ENCODE results near the gene HCN2. TPM values are rescaled to one million over a fixed set of nuclear protein-coding genes. Genes with fewer than 3 reads are reported as not detected.
A peak's percentile ranks its signal among the peaks of the same experiment; 100 is the strongest.

HCN2 gene
- total and polyA plus RNA-seq, 9 of the 15 experiments (the other 6 are each of a cell fraction or from before 2014, with no cell fraction given): 0.29 to 4.2 (median 0.82) TPM; not detected in 2

DNA sequence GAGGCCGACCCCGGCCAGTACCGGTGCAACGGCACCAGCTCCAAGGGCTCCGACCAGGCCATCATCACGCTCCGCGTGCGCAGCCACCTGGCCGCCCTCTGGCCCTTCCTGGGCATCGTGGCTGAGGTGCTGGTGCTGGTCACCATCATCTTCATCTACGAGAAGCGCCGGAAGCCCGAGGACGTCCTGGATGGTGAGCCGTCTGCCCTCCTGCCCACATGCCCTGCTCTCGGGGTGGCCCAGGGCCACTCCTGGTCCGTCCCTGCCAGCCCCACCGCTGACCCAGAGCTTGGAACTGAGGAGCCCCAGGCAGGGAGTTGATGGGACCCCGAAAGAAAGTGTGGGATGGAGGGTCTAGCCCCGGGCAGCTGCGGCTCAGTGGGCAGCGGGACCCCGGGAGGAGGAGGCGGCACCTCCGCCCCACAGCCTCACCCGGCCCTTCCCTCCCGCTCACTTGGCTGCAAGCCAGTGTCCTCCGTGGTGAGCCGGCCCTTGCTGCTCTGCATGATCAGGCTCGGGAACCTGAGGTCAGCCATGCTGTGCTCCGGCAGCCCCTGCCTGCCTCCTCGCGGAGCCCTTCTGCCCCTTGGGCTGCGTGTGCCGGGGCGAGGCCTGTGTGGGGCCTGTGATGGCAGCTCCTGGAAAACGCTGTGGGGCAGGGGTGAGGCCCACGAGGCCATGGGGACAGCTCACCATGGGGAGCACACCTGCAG, 8.1 kb upstream of the HCN2 start:
- intact Hi-C loops (cut with micrococcal nuclease): loop anchor here (10.0 kb wide), 2 partner anchors 47 to 153 kb away; partner anchors contain the start of gene CDC34
- no peak overlapping the region for H2AFZ ChIP-seq (ENCODE audit: low read depth, low read length)
- H3K4me1 ChIP-seq (replicated peaks in 1 of 2; ENCODE audit: control insufficient read depth in 2 of 2, insufficient read depth in 2 of 2, low read length in 2 of 2): peaks cover 3 to 94% of the 10 kb centered on the region in 2 experiments; a peak in 3 of 5 replicates
- peaks cover 66% of the 10 kb centered on the region; the same call in 2 of the 3 replicates for H3K36me3 ChIP-seq (ENCODE audit: control insufficient read depth, insufficient read depth, low read length)
- CTCF ChIA-PET (ENCODE audit: low intra/inter-chr PET ratio): no interaction called here
- H3K27me3 ChIP-seq (ENCODE audit: control insufficient read depth in 2 of 2, insufficient read depth in 2 of 2, low read length in 2 of 2): no peaks in the 10 kb centered on the region
- FAIRE-seq (no peak), DNase-seq (ENCODE audit: extremely low read depth in 1 of 4, low spot score in 3 of 4) (peak in 1 of 4 experiments; percentile 20), ATAC-seq (no peak)
- H4K20me1 ChIP-seq (replicated peaks; ENCODE audit: control insufficient read depth, insufficient read depth, low read length): peaks cover 54% of the 10 kb centered on the region
- no peak overlapping the region for H3K4me3 ChIP-seq
- peaks cover 4% of the 10 kb centered on the region for H3K9me1 ChIP-seq (ENCODE audit: control insufficient read depth, insufficient read depth, low read length)
- no peak overlapping the region; a peak in 1 of 4 replicates for H3K9ac ChIP-seq (ENCODE audit: insufficient read depth in 1 of 2, low read depth in 2 of 2, low read length in 2 of 2)
- no peak overlapping the region for H3K27ac ChIP-seq (ENCODE audit: extremely low read depth, low read depth, low read length)
- H3K4me2 ChIP-seq (ENCODE audit: insufficient read depth, low read length): no peak overlapping the region
- in situ Hi-C loops (cut with MboI): no loop called here
- no peak for TF ChIP-seq BRCA1 (IDR thresholded peaks at IDR 0.05)
- no peak for TF ChIP-seq BRCA1 (CRISPR knock-in tag; IDR thresholded peaks at IDR 0.05)
- peak; percentile 24 for TF ChIP-seq PCBP1 (IDR thresholded peaks at IDR 0.05; ENCODE audit: low read depth, low read length, poor library complexity, severe bottlenecking)
- TF ChIP-seq EZH2 (IDR thresholded peaks at IDR 0.05; ENCODE audit: borderline replicate concordance, low read depth, low read length): no peak
- TF ChIP-seq, protein P1, sequence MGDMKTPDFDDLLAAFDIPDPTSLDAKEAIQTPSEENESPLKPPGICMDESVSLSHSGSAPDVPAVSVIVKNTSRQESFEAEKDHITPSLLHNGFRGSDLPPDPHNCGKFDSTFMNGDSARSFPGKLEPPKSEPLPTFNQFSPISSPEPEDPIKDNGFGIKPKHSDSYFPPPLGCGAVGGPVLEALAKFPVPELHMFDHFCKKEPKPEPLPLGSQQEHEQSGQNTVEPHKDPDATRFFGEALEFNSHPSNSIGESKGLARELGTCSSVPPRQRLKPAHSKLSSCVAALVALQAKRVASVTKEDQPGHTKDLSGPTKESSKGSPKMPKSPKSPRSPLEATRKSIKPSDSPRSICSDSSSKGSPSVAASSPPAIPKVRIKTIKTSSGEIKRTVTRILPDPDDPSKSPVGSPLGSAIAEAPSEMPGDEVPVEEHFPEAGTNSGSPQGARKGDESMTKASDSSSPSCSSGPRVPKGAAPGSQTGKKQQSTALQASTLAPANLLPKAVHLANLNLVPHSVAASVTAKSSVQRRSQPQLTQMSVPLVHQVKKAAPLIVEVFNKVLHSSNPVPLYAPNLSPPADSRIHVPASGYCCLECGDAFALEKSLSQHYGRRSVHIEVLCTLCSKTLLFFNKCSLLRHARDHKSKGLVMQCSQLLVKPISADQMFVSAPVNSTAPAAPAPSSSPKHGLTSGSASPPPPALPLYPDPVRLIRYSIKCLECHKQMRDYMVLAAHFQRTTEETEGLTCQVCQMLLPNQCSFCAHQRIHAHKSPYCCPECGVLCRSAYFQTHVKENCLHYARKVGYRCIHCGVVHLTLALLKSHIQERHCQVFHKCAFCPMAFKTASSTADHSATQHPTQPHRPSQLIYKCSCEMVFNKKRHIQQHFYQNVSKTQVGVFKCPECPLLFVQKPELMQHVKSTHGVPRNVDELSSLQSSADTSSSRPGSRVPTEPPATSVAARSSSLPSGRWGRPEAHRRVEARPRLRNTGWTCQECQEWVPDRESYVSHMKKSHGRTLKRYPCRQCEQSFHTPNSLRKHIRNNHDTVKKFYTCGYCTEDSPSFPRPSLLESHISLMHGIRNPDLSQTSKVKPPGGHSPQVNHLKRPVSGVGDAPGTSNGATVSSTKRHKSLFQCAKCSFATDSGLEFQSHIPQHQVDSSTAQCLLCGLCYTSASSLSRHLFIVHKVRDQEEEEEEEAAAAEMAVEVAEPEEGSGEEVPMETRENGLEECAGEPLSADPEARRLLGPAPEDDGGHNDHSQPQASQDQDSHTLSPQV (IDR thresholded peaks at IDR 0.05): no peak
- TF ChIP-seq RBFOX2 (IDR thresholded peaks at IDR 0.05; ENCODE audit: low read depth, low read length): peak; percentile 40
- peak; percentile 75 for TF ChIP-seq NFIC (IDR thresholded peaks at IDR 0.05)
- TF ChIP-seq SUPT5H (IDR thresholded peaks at IDR 0.05): 0 out of 2 replicates have a peak, but pooled peaks have one; percentile 37
- TF ChIP-seq POLR2G (IDR thresholded peaks at IDR 0.05; ENCODE audit: low read depth, low read length): peak; percentile 73
- TF ChIP-seq SRSF3 (IDR thresholded peaks at IDR 0.05; ENCODE audit: insufficient read depth, low read length): no peak
- POLR2A ChIA-PET: interaction anchor here (0.9 to 1.1 kb wide), 2 partner anchors 31 to 160 kb away, joined by 3 to 5 read pairs; no protein-coding TSS in a partner anchor
- WGBS (ENCODE audit: insufficient coverage, low coverage, missing lambda C conversion rate): 88% methylated on average over 34 of the region's 40 CpGs
- peaks cover 40% of the 10 kb centered on the region for H3K79me2 ChIP-seq (ENCODE audit: control insufficient read depth, insufficient read depth, low read length)
- H3K9me3 ChIP-seq (replicated peaks; ENCODE audit: control insufficient read depth, insufficient read depth, low read depth, low read length): no peaks in the 10 kb centered on the region
- BruUV-seq (replicated peaks): no TSS peak
